Measurements from ENCODE around the gene ARHGAP23. TPM values are rescaled to one million over a fixed set of nuclear protein-coding genes. Genes with fewer than 3 reads are reported as not detected.
A peak's percentile ranks its signal among the peaks of the same experiment; 100 is the strongest.

ARHGAP23 gene
- total RNA-seq, 3 donors from 2014 or later: 6.1 to 44.6 (median 12.6) TPM

DNA sequence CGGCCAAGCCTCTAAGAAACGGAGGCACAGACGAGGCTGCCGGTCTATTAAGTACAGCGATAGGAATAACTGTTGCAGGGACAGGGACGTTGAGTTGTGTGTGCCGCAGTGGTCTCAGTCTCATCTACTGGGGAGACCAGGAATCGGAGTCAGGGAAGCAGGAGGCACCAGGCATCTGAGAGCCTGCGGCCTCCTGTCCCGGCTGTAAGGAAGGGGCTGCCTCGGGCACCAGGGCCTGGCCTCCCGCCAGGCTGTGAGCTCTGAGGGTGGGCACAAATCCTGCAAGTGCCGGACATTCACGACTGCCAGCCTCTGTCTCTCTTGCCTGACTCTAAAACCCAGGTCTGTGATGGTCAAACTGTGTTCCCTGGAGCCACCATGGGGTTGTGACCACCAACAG lies 76.0 kb downstream of the ARHGAP23 start:
- no peaks in the 10 kb centered on the region for H3K4me1 ChIP-seq (ENCODE audit: low read depth)
- TF ChIP-seq CTCF (IDR thresholded peaks at IDR 0.05): no peak
- no peaks in the 10 kb centered on the region for H3K36me3 ChIP-seq (ENCODE audit: low read depth)
- H3K4me3 ChIP-seq: no peak overlapping the region
- intact Hi-C loops (cut with DNase I, micrococcal nuclease): no loop called here
- H3K9me3 ChIP-seq: no peaks in the 10 kb centered on the region
- DNase-seq (no peak), ATAC-seq (no peak)

DNA sequence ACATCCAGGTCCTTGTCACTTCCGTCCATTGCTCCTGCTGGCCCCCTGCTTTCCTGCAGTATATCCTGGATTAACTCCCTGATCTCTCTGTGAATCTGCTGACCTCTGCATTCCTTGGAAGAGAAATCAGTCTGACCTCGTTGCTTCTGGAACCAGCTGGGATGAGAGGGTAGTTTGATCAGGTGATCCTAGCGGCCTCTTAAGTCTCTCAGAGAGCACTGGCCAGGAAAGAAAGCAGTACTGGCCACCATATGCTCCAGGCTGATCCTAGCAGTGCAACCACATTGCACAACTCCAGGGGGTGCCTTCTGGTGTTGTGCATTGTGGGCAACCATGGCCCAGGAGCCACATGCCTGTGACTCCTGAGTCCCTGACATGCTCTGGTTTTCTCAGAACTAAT lies 79.2 kb downstream of the ARHGAP23 start:
- Histone ChIP-seq H3K36me3 (ENCODE audit: low read depth) (no peaks in the 10 kb centered on the region), H3K9me3 (no peaks in the 10 kb centered on the region), H3K4me3 (no peak overlapping the region), H3K4me1 (ENCODE audit: low read depth) (peaks cover 13% of the 10 kb centered on the region)
- no peak for TF ChIP-seq CTCF (IDR thresholded peaks at IDR 0.05)
- DNase-seq (no peak), ATAC-seq (no peak)
- intact Hi-C loops (cut with DNase I, micrococcal nuclease): no loop called here

GRCh38 chr17:38507921-38508569 lies 79.8 kb downstream of the ARHGAP23 start:
- intact Hi-C loops (cut with DNase I, micrococcal nuclease): no loop called here
- Histone ChIP-seq H3K4me1 (ENCODE audit: low read depth) (peaks cover 13% of the 10 kb centered on the region), H3K36me3 (ENCODE audit: low read depth) (no peaks in the 10 kb centered on the region), H3K4me3 (no peak overlapping the region), H3K9me3 (no peaks in the 10 kb centered on the region)
- ATAC-seq: no peak
- no peak for DNase-seq
- no peak for TF ChIP-seq CTCF (IDR thresholded peaks at IDR 0.05)

DNA sequence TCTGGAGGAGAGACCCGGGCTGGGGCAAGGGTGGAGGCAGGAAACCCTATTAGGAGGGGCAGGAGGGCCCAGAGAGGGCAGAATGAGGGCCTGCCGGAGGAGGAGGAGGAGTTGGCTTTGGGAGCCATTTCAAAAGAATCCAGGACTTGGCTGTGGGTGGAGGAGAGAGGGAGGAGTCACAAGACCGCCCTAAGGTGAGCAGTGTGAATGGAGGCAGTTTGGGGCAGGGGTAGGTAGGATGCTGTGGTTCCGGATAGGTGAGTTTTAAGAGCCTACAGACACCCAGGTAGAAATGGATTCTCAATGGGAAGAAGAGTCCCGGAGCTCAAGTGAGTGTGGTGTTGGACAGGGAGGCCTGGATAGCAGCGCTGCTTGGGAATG lies 80.3 kb downstream of the ARHGAP23 start:
- ATAC-seq (no peak), DNase-seq (no peak)
- no peaks in the 10 kb centered on the region for H3K36me3 ChIP-seq (ENCODE audit: low read depth)
- H3K4me1 ChIP-seq (ENCODE audit: low read depth): peaks cover 13% of the 10 kb centered on the region
- intact Hi-C loops (cut with DNase I, micrococcal nuclease): no loop called here
- no peak for TF ChIP-seq CTCF (IDR thresholded peaks at IDR 0.05)
- no peak overlapping the region for H3K4me3 ChIP-seq
- no peaks in the 10 kb centered on the region for H3K9me3 ChIP-seq

DNA sequence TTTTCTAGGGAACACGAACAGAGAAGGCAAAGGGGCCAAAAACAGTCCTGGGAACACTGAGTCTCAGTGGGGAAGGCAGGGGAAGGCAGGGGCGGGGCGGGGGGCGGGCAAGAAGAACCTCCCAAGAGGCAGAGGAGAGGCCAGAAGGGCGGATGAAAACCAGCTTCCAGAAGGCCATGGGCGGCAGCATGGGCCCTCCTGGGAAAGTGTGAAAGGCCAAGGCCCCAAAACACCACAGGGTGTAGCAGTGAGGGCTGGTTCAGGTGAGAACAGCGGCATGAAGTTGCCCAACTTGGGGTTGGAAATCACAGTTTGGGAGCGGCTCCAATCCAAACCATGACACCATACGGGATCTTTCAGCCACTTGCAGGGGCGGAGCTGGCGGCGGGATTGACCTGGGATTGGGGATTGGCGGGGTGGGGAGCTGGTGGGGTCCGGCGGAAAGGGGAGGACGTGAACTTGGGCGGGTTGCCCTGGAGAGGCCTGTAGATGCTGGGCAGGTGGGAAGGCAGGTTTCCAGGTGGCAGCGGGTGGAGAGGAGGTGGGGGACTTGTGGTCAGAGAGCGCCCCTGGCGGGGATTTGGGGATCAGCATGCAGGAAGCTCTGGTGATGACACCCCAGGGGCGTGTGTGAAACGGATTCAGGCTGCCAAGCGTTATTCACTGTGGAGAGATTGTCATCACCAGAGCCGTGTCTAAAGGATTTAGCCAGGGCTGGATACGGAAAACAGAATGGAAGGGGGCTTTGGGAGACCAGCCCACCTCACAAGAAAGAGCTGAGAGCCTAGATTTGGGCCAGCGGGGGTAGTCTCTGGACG lies 80.9 kb downstream of the ARHGAP23 start:
- peak; percentile 50 for TF ChIP-seq CTCF (IDR thresholded peaks at IDR 0.05)
- Histone ChIP-seq H3K4me3 (no peak overlapping the region), H3K36me3 (ENCODE audit: low read depth) (no peaks in the 10 kb centered on the region), H3K9me3 (no peaks in the 10 kb centered on the region), H3K4me1 (ENCODE audit: low read depth) (peaks cover 13% of the 10 kb centered on the region)
- intact Hi-C loops (cut with DNase I, micrococcal nuclease): no loop called here
- DNase-seq: peak; percentile 74 to 81 (median 79)
- peak; percentile 80 for ATAC-seq

Data from mucosa of descending colon (tissue), 3 donors.